ENCODE results near the gene ZNF497.
"Not testable (repeated sequence)": the region's sequence is repeated elsewhere in the genome, so short reads cannot be mapped to it uniquely, and the experiment has no call there.

The ZNF497 gene

DNA sequence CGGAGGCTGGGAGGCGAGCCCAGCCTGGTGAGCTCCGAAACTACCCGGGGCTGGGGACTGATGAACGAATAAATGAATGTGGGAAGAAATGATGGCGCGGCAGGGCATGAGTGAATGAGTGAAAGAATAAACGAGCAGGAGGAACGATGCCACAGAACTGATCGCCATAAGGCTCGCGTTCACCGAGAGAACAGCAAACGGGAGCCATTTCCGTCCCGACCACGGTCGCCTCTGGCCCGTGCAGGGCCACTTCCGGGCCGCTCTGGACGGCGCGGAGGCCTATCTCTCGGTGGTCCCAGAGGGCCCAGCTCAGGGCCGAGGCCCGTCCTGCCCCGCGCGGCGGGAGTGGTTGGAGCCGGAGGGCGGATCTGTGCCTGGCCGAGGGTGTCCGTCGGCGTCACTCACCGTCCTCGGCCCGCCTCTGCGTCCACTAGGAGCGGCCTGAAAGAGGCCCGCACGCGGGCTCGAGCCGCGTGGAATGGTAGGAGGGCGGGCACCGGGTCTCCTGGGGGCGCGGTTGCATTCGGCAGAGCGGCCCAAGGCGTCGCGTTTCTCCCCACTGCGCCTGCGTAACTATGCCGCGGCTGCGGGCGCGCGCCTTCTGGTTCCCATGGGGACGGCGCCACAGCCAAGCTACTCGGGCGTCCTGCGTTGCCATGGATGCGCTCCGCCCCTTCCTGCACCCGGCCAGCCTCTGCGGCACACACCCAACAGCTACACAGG, at the start of gene ZNF497:
TSS of gene ZNF497 (minus strand) at position 480 of the 723 bp plus-strand sequence. CDS start 5,116 bp downstream, outside the sequence.
- H3K36me3 ChIP-seq (ENCODE audit: insufficient read depth, low read length) = peaks cover 11% of the 10 kb centered on the region
- peak within 1 kb of the TSS; percentile 84 for H2AFZ ChIP-seq (ENCODE audit: low read depth, low read length)
- peak within 1 kb of the TSS; percentile 67 for H3K4me3 ChIP-seq (ENCODE audit: low read length)
- H3K4me1 ChIP-seq (ENCODE audit: insufficient read depth, low read length) = peaks cover 4% of the 10 kb centered on the region
- no peaks in the 10 kb centered on the region for H3K9me3 ChIP-seq (ENCODE audit: low read length)
- H3K27me3 ChIP-seq (ENCODE audit: insufficient read depth, low read length) = no peaks in the 10 kb centered on the region

DNA sequence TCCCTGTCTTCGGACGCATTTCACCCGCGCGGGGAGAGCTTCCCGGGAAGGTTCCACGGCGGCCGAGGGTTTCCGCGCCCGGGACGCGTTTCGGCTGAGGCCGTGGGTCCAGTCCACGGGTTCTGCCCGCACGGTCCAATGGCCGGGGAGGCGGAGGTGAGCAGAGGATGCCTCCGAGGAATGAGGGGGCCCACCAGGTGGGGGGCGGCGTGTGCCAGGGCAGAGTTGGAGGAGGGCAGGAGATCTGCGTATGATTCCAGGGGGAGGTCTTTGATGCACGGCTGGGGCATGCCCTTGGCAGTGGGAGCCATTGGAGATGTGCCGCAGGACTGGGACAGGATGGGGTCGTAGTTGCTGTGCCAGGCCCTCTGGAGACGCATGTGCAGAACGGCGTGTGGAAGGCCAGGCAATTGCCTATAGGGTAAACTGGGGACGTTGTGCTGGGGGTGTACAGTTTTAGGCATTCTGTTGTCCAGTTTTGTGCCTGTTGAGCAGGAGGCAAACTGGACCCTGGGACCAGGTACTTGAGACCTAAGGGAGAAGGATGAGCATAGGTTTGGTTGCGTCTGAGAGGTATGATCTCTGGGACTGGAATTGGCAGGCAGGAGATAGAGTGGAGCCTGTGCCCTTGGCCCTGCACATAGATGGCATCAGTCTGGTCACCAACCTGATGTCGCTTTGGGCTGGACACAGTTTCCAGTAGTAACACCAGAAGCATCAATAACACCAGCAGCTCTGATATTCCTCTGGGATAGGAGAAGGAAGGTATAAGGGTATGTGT, 46.6 kb upstream of the ZNF497 start:
- Histone ChIP-seq H2AFZ (ENCODE audit: low read depth, low read length) (peak overlapping the region; percentile 77), H3K27me3 (ENCODE audit: insufficient read depth, low read length) (no peaks in the 10 kb centered on the region), H3K4me1 (ENCODE audit: insufficient read depth, low read length) (peaks cover 20% of the 10 kb centered on the region), H3K4me3 (ENCODE audit: low read length) (peak overlapping the region; percentile 85), H3K36me3 (ENCODE audit: insufficient read depth, low read length) (no peaks in the 10 kb centered on the region), H3K9me3 (ENCODE audit: low read length) (no peaks in the 10 kb centered on the region)

DNA sequence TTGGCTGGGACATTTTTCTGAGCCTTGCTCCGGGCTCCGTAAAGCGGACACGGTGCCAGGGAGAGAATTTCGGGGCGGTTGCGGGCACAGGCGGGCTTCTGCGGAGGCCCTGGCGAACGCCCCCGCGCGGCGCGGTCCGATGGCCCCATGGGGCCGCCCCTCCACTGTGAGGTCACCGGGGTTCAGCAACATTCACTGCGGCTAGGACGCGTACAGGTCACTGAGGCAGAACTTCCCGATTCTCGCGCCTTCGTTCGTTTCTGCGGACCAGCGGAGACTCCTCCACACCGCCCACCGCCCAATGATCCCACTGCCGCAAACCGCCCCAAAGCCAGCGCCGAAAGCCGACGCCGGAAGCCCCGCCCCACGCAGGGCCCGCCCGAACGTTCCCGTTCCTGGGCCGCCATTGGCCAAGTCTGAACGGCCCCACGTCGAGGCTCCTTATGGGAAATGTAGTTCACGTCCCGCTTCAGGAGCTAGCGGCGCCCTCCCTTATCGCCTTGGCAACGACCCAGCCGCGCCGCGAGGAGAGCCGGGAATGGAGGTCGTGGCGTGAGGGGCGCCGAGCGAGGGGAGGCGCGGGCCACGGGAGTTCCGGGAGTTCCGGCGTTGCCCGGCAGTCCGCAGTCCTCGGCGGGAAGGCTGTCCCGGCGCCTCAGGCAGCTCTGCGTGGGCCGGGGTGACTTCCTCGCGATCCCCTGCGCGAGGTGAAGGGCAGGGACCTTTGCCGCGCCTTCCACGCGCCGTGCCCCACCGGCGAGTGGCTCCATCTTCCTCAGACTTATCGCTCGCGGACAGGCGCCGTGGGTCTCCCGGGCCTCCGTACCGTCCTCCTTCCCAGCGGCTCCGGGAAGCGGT, 45.8 kb upstream of the ZNF497 start, which contains the start of gene ZNF584:
TSS of gene ZNF584 (plus strand) at position 498 of the 858 bp plus-strand sequence. CDS start 499 bp downstream, outside the sequence.
- Histone ChIP-seq H3K4me3 (ENCODE audit: low read length) (peak within 1 kb of the TSS; percentile 85), H3K9me3 (ENCODE audit: low read length) (no peaks in the 10 kb centered on the region), H2AFZ (ENCODE audit: low read depth, low read length) (peak within 1 kb of the TSS; percentile 77), H3K36me3 (ENCODE audit: insufficient read depth, low read length) (no peaks in the 10 kb centered on the region), H3K4me1 (ENCODE audit: insufficient read depth, low read length) (peaks cover 20% of the 10 kb centered on the region), H3K27me3 (ENCODE audit: insufficient read depth, low read length) (no peaks in the 10 kb centered on the region)

DNA sequence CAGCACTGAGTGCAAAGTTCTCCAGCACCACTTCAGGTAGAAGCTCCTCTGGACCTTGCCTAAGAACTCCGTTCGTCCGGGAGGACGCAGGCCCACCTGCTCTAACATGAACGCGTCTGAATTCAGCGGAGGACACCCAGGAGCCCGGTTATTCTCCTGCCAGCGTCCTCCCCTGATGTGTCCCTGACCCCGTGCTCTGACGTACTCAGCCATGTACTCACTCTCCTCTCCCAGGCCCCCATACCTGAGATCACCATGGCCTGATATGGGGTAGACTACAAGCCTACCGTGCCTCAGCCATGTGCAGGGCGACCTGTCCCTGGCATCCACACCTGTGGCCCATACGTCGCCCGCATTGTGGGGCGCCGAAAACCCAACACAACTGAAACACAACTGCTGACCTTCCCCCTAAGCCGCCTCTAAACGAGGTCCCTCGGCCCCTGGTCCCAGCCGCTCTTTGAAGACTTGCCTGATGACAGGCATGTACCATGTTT, 45.2 kb upstream of the ZNF497 start:
- Histone ChIP-seq H3K4me3 (ENCODE audit: low read length) (peak overlapping the region; percentile 85), H3K36me3 (ENCODE audit: insufficient read depth, low read length) (no peaks in the 10 kb centered on the region), H3K4me1 (ENCODE audit: insufficient read depth, low read length) (peaks cover 20% of the 10 kb centered on the region), H3K27me3 (ENCODE audit: insufficient read depth, low read length) (no peaks in the 10 kb centered on the region), H3K9me3 (ENCODE audit: low read length) (no peaks in the 10 kb centered on the region), H2AFZ (ENCODE audit: low read depth, low read length) (no peak overlapping the region)

DNA sequence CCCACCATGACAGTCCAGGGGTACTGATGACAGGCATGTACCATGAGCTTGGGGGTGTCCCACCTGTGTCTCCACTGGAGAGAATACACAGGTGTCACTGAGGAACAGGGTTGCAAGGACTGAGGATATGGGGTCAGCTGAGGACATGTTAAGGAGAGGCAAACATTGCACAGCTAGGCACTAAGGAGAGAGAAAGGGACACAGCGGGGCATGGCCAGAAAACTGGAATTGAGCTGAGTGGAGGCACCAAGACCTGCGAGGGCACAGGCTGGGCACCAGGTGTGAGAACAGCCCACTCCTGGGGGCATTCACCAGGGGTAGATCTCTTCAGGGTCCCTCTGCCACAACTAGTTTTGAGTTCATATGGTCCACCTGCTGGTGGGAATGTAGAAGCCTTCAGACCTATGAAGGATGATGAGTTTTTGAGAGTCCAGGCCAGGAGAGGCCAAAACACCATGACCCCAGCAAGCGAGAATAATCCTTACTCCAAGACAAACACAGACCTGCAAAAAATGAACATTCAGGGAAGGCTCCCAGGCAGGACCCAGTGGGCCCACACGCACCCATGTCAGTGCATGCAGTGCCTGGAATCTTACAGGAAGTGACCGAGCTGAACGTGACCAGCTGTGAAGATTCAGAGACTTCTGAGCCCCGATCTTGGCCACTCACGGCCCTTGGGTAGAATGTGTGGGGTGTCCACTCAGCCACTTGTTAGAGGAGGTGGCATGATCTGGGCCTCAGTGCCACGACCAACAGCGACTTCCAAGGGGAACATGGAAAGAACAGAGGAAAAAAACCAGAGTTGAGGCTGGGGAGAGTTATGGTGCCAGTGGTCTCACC, 44.5 kb upstream of the ZNF497 start:
- H2AFZ ChIP-seq (ENCODE audit: low read depth, low read length) = no peak overlapping the region

DNA sequence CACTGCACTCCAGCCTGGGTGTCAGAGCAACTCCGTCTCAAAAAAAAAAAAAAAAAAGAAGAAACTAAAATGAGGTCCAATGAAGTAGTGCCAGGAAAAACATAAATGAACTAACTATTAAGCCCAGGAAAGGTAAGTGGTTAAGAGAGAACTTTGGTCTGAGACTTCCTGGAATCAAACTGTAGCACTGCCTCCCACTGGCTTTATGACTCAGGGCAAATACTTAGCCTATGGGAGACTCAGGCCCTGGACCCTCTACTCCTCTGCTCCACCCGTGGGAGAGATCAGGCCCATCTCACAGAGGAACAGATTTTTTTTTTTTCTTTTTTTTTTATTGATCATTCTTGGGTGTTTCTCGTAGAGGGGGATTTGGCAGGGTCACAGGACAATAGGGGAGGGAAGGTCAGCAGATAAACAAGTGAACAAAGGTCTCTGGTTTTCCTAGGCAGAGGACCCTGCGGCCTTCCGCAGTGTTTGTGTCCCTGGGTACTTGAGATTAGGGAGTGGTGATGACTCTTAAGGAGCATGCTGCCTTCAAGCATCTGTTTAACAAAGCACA, 41.4 kb upstream of the ZNF497 start:
- H3K4me3 ChIP-seq (ENCODE audit: low read length); H3K9me3 ChIP-seq (ENCODE audit: low read length); H3K27me3 ChIP-seq (ENCODE audit: insufficient read depth, low read length); H3K36me3 ChIP-seq (ENCODE audit: insufficient read depth, low read length); H2AFZ ChIP-seq (ENCODE audit: low read depth, low read length): not testable (repeated sequence)
- peaks cover 24% of the 10 kb centered on the region for H3K4me1 ChIP-seq (ENCODE audit: insufficient read depth, low read length)

More for the DNA sequence above, 44.5 kb upstream of the ZNF497 start:
- no peaks in the 10 kb centered on the region for H3K27me3 ChIP-seq (ENCODE audit: insufficient read depth, low read length)
- no peaks in the 10 kb centered on the region for H3K36me3 ChIP-seq (ENCODE audit: insufficient read depth, low read length)
- no peaks in the 10 kb centered on the region for H3K9me3 ChIP-seq (ENCODE audit: low read length)
- peaks cover 22% of the 10 kb centered on the region for H3K4me1 ChIP-seq (ENCODE audit: insufficient read depth, low read length)
- H3K4me3 ChIP-seq (ENCODE audit: low read length) = peak overlapping the region; percentile 85

DNA sequence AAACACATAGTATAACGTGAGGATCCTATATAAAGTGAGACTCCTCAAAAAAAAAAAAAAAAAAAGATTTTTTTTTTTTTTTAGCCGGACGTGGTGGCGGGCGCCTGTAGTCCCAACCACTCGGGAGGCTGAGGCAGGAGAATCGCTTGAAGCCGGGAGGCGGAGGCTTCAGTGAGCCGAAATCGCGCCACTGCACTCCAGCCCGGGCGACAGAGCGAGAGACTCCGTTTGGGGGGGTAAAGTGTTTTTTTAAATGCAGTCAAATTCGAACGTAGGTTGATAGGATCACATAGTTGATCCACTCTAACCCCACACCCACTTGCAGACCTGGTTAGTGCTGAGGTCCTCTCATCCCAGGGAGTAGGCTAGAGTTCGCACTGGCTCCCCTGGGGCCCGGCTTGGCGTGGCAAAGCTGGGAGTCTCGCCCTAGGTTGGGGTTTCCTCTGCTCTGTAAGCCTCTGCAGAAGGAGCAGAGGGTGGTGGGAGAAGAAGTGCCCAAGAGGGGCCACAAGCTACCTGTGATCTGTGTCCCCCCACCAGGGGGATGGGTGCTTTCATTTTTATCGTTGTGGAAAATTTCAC, 39.4 kb upstream of the ZNF497 start:
- Histone ChIP-seq H3K9me3 (ENCODE audit: low read length) (no peaks in the 10 kb centered on the region), H3K4me3 (ENCODE audit: low read length) (peak overlapping the region; percentile 59), H2AFZ (ENCODE audit: low read depth, low read length) (no peak overlapping the region), H3K4me1 (ENCODE audit: insufficient read depth, low read length) (peaks cover 14% of the 10 kb centered on the region), H3K27me3 (ENCODE audit: insufficient read depth, low read length) (no peaks in the 10 kb centered on the region), H3K36me3 (ENCODE audit: insufficient read depth, low read length) (peaks cover 3% of the 10 kb centered on the region)

DNA sequence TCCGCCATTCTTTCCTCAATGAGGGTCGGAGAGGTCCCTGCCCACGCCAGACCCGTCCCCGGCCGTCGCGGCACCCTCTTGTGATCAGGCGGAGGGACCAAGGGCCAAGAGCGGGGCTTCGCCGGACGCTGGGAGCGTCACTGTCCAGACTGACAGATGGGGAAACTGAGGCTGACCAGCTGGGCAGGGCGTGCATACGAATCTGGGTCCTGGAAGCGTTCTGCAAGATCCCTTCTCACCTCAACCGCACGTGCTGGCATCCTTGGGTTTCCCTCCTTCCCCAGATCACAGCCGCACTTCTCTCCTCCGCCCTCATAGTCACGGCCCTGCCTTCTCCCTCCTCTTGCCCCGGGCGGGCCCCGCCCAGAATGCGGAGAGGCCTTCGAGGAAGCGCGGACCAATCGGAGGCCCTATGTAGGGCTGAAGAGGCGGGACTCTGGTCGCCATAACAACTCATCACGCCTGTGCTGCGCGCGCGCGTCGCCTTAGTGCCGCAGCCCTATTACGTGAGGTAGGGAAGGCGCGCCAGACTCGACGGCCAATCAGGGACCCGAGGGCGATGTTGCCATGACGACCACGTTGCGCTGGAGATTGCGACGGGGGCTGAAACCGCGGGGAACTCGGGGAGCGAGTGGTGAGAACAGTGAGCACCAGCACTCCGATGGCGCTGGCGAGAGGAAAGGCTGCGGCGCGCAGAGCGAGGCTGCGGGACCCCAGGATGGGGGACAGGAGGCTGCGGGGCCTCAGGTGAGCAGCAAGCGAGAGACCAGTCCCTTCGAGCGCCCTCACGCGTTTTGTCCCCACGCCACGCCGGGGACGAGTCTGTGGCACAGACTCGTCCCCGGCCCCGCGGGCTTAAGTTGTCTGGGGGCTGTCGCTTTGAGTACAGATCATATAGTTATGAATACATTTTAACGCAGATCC, 38.6 kb upstream of the ZNF497 start:
- H3K36me3 ChIP-seq (ENCODE audit: insufficient read depth, low read length) = peaks cover 5% of the 10 kb centered on the region
- H3K4me3 ChIP-seq (ENCODE audit: low read length) = peak overlapping the region; percentile 59
- H3K9me3 ChIP-seq (ENCODE audit: low read length) = no peaks in the 10 kb centered on the region
- H3K27me3 ChIP-seq (ENCODE audit: insufficient read depth, low read length) = no peaks in the 10 kb centered on the region
- no peak overlapping the region for H2AFZ ChIP-seq (ENCODE audit: low read depth, low read length)
- peaks cover 11% of the 10 kb centered on the region for H3K4me1 ChIP-seq (ENCODE audit: insufficient read depth, low read length)

DNA sequence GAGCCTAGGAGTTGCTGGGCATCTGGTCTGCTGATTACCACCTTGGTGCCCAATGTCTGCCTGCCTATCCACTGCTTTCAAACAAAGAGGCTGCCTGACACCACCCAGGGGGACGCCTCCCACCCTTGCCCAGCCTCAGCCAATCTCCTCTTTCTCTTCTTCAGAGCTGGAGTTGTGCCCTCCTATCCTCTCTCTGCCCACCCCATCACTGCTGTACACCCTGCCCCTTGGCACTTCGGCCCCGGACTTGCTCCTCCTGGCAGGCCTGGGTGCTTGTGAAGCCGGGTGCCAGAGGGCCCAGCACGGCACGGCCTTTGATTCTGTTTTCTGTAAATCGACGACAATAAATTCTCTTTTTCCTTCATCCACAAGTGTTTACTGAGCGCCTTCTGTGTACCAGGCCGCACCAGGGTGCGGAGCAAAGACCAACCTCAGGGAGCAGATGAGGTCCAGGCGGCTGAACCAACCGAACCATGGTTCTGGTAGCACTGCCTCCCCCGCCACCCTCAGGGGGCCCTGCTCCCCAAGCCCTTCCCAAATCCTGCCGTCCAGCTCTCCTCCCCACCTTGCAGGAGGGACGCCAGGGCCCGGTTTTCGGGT, 37.9 kb upstream of the ZNF497 start:
- H3K4me3 ChIP-seq (ENCODE audit: low read length) = peak overlapping the region; percentile 59
- H3K4me1 ChIP-seq (ENCODE audit: insufficient read depth, low read length) = peaks cover 11% of the 10 kb centered on the region
- no peaks in the 10 kb centered on the region for H3K9me3 ChIP-seq (ENCODE audit: low read length)
- H3K36me3 ChIP-seq (ENCODE audit: insufficient read depth, low read length) = peaks cover 8% of the 10 kb centered on the region
- H3K27me3 ChIP-seq (ENCODE audit: insufficient read depth, low read length) = no peaks in the 10 kb centered on the region
- no peak overlapping the region for H2AFZ ChIP-seq (ENCODE audit: low read depth, low read length)

DNA sequence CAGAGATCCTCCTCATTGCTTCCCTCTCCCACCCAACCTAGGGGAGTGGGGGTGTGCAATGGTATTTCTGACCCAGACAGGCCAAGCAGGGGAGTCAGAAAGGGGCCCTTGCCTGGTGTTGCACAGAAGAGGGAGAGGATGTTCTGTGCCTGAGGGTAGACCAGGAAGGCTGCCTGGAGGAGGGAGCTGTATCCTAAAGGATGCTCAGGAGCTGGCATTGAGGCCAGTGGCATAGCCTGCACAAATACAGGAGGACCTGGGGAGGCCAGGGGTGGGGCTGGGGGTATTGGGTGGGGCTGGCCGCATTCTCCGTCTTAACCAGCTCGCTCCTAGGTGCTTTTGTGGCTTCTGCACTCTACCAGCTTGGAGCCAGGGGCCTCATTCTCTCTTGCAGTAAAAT, 37.4 kb upstream of the ZNF497 start:
- Histone ChIP-seq H3K9me3 (ENCODE audit: low read length) (no peaks in the 10 kb centered on the region), H3K36me3 (ENCODE audit: insufficient read depth, low read length) (peaks cover 12% of the 10 kb centered on the region), H3K27me3 (ENCODE audit: insufficient read depth, low read length) (no peaks in the 10 kb centered on the region), H2AFZ (ENCODE audit: low read depth, low read length) (no peak overlapping the region), H3K4me3 (ENCODE audit: low read length) (peak overlapping the region; percentile 59), H3K4me1 (ENCODE audit: insufficient read depth, low read length) (peaks cover 11% of the 10 kb centered on the region)
